H1 (cell line): ENCODE results near the gene HELZ2. TPM values are rescaled to one million over a fixed set of nuclear protein-coding genes. Genes with fewer than 3 reads are reported as not detected.

Source experiments
- RBBP5 ChIP-seq: IDR thresholded peaks from 2 replicates; pipeline ENCODE4 v1.7.1; 2012; ENCODE audit warnings: low read depth, mild to moderate bottlenecking, inconsistent platforms, low read length, moderate library complexity, borderline replicate concordance
- RFX5 ChIP-seq: IDR thresholded peaks from 2 replicates; pipeline ENCODE4 v1.6.1; 2011; ENCODE audit warnings: low read depth, low read length, improper control_type of control experiment, borderline replicate concordance
- RNF2 ChIP-seq: fragments of 200-900, 300-1000 bp; sonication (generic); IDR thresholded peaks from 2 replicates; pipeline ENCODE4 v1.7.1; 2016; ENCODE audit warnings: borderline replicate concordance, low read depth, mild to moderate bottlenecking, antibody characterized with exemption, low read length; ENCODE audit not compliant: poor library complexity, severe bottlenecking; ENCODE audit errors: missing control alignments
- RXRA ChIP-seq: IDR thresholded peaks from 2 replicates; pipeline ENCODE4 v1.6.1; 2011; ENCODE audit warnings: low read depth, mild to moderate bottlenecking, low read length, moderate library complexity; ENCODE audit not compliant: insufficient read depth
- SRF ChIP-seq: IDR thresholded peaks from 2 replicates; pipeline ENCODE4 v1.6.1; 2011; ENCODE audit warnings: mild to moderate bottlenecking, low read depth, low read length, moderate library complexity
- polyA plus RNA-seq, 7 experiments: library from polyadenylated mRNA; depleted of rRNA in 3 of 7; stranded (reverse) in 5 of 7; unstranded in 2 of 7; fragments of >200 nt in 5 of 7; fragments of 200-250 nt in 2 of 7; gene quantifications; 1 replicate in 5 of 7; 2 replicates in 1 of 7; 4 replicates in 1 of 7; pipeline versions ENCODE4 v1.2.1 to v1.2.3, GENCODE V29; 2011 to 2013; ENCODE audit warnings: missing spikeins in 2 of 7, mixed read lengths in 2 of 7
- total RNA-seq: library from RNA; stranded (reverse); fragmentation: NEBNext Ultra II Directional; extraction: Animal tissue kit (Norgen Biotek cat#: 25700); gene quantifications from 2 replicates; pipeline ENCODE4 v1.2.1, GENCODE V29; 2021

HELZ2 gene
- total and polyA plus RNA-seq, 2 of the 8 experiments (the other 6 are each of a cell fraction or from before 2014, with no cell fraction given) = 7.9 to 17.5 TPM

GRCh38 chr20:63527184-63527583 is 46.9 kb downstream of the HELZ2 start (continued):
- no peak for TF ChIP-seq RXRA
- no peak for TF ChIP-seq SRF
- TF ChIP-seq RFX5 = no peak
- TF ChIP-seq RNF2 = no peak
- TF ChIP-seq RBBP5 = no peak
